ENCODE measurements around the gene GALNT11.

DNA sequence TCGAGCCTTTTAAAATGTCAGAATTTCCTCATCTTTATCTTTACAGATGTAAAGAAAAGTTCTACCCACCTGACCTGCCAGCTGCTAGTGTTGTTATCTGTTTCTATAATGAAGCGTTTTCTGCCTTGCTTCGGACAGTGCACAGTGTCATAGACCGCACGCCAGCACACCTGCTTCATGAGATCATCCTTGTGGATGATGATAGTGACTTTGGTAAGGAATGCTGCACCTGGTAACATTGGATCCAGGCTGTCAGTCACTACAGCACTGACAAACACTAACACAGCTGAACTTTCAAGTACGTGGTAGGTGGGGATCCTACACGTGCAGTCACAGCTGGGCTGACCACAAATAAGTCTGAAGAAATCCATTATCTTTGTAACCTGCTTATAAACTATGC is 77.6 kb downstream of the GALNT11 start:
- no peak for TF ChIP-seq POLR2A (IDR thresholded peaks at IDR 0.05)
- TF ChIP-seq, protein P1, sequence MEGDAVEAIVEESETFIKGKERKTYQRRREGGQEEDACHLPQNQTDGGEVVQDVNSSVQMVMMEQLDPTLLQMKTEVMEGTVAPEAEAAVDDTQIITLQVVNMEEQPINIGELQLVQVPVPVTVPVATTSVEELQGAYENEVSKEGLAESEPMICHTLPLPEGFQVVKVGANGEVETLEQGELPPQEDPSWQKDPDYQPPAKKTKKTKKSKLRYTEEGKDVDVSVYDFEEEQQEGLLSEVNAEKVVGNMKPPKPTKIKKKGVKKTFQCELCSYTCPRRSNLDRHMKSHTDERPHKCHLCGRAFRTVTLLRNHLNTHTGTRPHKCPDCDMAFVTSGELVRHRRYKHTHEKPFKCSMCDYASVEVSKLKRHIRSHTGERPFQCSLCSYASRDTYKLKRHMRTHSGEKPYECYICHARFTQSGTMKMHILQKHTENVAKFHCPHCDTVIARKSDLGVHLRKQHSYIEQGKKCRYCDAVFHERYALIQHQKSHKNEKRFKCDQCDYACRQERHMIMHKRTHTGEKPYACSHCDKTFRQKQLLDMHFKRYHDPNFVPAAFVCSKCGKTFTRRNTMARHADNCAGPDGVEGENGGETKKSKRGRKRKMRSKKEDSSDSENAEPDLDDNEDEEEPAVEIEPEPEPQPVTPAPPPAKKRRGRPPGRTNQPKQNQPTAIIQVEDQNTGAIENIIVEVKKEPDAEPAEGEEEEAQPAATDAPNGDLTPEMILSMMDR (IDR thresholded peaks at IDR 0.05) = no peak

Measured in Peyer's patch (tissue), 4 donors.